ENCODE results near the gene ZNF282.
"Not testable (repeated sequence)": the region's sequence is repeated elsewhere in the genome, so short reads cannot be mapped to it uniquely, and the experiment has no call there.

ZNF282 gene

DNA sequence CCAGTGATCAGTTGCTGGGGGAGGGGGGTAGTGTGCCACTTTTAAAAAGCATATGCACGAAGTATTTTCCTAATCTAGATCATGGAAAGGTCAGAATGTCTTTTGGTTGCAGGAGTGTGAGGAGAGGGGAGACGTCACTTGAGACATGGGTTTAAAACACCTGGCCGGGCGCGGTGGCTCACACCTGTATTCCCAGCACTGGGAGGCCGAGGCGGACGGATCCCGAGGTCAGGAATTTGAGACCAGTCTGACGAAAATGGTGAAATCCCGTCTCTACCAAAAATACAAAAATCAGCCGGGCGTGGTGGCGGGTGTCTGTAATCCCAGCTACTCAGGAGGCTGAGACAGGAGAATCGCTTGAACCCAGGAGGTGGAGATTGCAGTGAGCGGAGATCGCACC lies 31.0 kb downstream of the ZNF282 start:
- not testable (repeated sequence) for DNase-seq

DNA sequence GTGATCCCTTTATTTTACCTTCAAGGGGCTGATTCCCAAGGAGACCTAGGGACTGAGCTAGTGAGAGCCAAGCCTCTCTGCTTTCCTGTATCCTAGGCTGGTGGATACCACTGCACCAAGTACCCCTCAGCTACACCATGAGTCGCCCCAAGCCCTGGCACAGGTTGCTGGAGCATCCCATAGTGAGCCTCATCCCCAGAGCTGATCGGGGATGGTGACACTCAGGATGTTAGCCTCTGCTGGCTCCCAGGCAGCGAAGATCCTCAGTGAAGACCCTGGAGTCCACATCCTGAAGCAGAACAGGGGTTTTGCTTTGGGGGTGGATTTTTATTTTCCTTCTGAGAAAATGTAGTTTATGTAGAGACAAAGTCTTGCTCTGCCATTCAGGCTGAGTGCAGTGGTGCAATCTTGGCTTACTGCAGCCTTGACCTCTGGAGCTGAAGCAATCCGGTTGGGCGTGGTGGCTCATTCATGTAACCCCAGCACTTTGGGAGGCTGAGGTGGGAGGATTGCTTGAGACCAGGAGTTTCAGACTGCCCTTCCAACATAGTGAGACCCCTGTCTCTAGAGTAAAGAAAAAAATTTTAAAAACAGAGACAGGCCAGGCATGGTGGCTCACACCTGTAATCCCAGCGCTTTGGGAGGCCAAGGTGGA lies 31.6 kb downstream of the ZNF282 start:
- DNase-seq: no peak

DNA sequence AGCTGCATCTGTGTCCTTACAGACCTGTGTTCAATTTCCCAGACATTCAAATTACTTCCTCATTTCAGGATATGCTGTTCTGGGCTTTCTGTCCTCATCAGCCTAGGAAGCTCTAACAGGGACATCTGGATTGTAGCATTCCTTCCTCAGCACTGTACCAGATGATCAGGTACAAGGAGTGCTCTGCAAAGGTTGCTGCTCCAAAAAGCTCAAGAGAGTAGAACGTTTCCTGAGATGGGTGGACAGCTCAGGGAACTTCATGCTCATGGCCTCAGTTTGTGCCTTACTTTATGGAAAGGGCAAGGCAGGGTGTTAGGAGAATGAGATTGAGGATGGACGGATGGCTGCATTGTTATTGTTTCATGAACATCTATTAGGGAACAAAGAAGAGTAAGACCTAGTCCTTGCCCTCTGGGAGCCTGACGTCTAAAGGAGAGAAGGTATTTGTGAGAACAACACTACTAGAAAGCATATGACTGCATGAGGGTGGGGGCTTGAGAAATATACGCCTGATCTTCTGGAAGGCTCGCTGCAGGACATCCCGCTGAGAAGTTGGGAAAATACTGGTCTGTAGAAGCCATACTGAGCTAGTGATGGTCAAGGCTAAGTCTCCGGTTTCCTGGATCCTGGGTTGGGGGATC lies 33.6 kb downstream of the ZNF282 start:
- DNase-seq: no peak

DNA sequence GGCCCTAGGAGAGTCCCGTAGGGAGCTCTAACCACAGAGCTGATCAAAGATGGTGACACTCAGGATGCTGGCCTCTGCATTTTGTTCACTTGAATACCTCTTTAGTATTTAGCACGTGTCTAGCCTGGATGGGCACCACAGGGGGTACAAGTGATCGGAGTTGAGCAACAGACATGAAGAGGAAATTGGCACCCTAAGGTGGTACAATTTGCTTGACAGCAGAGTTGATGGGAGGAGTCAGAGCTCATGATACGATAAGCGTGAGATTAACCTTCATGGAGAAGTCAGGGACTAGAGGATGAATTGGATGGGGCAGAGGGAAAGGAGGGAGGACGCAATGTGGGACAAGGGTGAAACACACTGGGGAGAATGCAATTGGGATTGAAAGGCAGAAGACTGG lies 34.2 kb downstream of the ZNF282 start:
- DNase-seq: no peak

DNA sequence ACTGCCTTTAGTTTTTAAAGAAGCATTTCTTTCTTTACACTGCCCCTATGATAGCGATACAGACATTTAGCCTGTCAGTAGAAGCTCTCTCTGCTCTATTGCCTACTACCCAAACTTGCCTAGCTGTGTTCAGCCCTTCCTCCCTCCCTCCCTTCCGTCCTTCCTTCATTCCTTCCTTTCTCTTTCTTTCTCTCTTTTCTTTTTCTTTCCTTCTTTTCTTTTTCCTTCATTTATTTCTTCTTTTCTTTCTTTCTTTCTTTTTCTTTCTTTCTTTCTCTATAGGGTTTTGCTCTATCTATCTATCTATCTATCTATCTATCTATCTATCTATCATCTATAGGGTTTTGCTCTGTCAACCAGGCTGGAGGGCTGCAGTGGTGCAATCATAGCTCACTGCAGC lies 37.0 kb downstream of the ZNF282 start:
- DNase-seq: no peak

DNA sequence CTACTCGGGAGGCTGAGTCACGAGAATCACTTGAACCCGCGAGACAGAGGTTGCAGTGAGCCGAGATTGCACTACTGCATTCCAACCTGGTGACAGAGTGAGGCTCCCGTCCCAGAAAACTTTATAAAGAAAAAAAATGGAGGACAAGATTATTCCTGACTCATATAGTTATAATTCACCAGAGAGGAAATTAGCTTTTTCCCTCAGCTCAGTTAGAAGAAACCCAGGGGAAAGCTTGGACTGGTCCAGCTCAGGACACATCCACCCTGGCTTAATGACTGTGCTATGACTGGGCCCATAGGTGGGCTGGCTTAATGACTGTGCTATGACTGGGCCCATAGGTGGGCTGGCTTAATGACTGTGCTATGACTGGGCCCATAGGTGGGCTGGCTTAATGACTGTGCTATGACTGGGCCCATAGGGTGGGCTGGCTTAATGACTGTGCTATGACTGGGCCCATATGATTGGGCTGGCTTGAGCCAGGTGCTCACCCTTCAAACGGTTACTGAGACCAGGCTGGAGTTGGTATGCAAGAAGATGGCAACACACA lies 38.4 kb downstream of the ZNF282 start:
- peak; percentile 89 for DNase-seq

DNA sequence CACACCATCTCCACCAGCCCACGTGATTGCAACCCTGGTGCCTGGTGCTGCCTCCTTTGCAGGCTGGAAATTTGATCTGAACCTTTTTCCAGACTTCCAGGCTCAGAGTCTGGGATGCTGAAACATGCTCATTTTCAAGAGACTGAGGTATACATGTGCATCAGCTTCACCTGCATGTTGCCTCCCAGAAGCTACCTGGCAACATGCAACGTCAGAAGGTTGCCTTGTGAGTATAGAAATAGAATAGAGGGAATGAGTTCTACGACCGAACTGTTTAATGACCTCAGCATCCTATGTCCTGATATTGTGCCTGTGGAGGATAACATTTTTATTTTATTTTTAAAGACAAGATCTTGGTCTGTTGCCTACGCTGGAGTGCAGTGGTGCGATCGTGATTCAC lies 42.2 kb downstream of the ZNF282 start:
- no peak for DNase-seq

DNA sequence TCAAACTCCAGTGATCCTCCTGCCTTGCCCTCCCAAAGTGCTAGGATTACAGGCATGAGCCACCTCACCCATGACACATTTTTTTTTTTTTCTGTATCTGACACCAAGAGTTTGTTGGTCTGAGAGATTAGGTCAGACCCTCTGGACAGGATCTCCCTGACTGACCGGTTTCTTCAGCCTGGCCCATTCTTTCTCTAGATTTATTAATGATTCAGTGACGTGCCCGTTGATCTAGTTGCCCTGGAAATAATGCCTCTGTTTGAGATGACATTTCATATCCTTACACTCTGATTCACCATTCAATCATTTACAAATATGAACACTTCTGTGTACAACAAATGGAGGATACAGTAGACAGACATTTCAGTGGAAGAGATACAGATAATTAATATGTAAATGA lies 42.7 kb downstream of the ZNF282 start:
- DNase-seq: peak; percentile 62

DNA sequence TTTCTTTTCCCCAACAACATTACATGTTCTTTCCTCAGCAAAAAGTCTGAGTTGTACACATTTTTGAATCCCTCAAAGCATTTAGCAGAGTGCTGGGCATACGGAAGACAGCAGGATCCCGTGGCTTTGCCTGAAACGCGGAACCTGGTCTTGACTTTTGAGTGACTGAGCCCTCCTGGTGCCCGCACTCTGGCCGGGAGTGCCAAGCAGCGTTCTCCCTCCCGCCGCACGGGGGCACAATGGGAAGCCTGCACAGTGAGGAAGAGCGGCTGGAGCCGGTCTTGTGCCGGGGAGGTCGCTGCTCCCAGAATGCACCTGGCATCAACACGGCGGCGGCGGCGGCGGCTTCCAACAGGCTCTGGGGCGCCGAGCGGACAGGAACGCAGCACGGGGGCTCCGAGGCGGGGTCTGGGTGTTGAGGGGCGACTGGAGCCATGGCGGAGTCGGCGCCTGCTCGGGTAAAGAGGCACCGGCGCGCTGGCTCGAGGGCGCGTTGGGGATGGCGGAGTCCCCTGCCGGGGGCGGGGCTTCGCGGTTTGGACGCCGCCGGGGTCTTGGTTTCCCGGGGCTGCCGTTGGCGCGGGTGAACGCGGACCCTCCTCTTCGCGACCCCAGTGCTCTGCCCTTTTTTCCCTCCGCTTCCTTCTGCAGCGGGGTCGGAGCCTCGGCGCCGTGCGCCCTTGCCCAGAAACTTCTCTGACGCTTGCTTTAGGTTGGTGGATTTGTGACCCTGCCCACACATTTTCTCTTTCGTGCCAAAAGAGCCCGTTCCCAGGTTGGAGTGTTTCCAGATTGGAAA lies 44.2 kb downstream of the ZNF282 start, which contains the start of gene ZNF212:
TSS of gene ZNF212 (plus strand) at position 307 of the 799 bp plus-strand sequence. CDS start at position 435, 128 bp downstream.
- DNase-seq: peak; percentile 89

DNA sequence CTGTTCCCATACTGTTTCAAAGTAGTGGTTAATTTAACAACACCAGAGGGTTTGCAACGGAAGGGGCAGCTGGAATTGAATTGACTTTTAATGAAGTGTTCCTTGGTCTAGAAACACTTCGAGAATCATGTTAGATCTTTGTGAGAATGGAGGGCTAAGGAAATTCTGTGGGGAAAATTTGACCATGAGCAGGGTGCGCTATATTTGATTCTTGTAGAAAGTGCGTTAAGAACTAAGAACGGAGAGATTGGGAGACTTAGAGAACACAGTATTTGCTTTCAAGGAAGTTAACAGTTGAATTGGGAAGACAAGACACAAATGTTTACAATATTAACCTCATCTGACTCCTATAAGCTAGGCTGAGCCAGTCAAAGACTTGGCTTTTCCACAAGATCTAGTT lies 45.3 kb downstream of the ZNF282 start:
- DNase-seq: no peak

DNA sequence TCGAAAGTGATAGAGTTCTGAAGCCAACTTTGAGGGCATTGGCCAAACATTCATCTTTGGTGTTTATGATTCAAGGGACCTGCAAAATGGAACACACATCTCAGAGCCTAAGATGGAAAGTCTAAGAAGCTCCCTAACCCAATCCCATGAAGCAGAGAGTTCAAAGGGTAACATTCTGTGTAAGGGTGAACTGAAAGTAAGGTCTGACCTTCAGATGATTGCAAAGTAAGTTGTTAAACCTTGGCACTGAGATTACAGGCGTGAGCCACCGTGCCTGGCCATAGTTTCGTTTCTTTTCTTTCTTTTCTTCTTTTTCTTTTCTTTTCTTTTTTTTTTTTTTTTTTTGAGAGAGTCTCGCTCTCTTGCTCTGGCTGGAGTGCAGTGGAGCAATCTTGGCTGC lies 46.4 kb downstream of the ZNF282 start:
- no peak for DNase-seq

DNA sequence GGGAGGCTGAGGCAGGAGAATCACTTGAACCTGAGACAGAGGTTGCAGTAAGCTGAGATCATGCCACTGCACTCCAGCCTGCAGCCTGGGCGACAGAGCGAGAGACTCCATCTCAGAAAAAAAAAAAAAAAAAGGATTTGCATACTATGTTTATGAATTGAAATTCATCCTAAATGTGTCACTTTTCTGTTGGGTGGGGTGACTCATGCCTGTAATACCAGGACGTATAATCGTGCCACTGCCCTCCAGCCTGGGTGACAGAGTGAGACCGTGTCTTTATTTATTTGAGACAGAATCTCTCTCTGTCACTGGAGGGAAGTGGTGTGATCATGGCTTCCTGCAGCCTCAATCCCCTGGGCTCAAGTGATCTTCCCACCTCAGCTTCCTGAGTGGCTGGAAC lies 49.9 kb downstream of the ZNF282 start:
- DNase-seq: peak; percentile 39

DNA sequence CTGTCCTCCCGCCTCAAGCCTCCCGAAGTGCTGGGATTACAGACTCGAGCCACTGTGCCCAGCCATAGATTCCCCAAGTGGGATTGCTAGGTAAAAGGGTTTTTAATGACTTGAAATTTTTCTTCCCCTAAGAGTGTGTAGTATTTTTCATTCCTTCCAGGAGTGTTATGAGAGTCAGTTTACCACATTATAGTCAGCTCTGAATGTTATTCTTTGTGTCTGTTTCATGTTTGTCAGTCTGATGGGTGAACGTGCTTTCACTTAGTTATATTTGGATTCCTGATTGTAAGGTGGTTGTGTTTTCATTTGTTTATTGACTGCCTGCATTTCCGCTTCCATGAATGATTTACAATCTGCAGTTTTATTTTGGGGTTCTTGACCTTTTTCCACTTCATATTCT lies 50.4 kb downstream of the ZNF282 start:
- DNase-seq: no peak

DNA sequence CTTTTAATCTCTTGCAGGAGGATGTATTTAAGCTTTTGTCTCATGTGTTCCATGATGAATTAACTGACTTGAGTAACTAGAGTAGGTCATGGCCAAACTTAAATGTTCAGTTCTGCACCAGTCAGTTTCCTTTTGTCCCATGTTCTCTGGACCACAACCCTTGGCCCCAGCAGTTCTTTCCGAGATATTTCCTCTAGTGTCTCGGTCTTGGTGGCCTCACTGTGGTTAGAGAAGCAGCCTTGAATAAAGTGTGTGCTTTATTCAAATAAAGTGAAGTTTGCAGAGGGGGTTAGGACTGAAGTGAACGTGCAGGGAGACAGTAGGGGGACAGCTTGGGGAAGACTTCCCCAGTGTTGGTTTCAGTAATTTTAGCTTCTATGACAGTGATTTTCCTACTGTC lies 53.4 kb downstream of the ZNF282 start:
- no peak for DNase-seq

DNA sequence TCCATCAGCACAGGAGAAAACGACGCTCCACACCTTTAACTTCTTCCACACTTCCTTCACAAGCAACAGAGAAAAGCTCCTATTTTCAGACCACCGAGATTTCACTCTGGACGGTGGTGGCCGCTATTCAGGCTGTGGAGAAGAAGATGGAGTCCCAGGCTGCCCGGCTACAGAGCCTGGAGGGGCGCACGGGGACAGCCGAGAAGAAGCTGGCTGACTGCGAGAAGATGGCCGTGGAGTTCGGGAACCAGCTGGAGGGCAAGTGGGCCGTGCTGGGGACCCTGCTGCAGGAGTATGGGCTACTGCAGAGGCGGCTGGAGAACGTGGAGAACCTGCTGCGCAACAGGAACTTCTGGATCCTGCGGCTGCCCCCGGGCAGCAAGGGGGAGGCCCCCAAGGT lies 54.8 kb downstream of the ZNF282 start:
- not testable (repeated sequence) for DNase-seq

DNA sequence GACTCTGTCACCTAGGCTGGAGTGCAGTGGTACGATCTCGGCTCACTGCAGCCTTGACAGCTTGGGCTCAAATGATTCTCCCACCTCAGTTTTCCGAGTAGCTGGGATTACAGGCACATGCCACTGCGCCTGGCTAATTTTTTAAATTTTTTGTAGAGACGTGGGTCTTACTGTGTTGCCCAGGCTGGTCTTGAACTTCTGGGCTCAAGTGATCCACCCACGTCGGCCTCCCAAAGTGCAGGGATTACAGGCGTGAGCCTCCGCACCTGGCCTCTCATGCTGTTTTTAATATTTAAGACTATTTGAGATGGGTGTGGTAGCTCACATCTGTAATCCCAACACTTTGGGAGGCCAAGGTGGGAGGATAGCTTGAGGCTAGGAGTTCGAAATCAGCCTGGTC lies 56.2 kb downstream of the ZNF282 start:
- DNase-seq: not testable (repeated sequence)

DNA sequence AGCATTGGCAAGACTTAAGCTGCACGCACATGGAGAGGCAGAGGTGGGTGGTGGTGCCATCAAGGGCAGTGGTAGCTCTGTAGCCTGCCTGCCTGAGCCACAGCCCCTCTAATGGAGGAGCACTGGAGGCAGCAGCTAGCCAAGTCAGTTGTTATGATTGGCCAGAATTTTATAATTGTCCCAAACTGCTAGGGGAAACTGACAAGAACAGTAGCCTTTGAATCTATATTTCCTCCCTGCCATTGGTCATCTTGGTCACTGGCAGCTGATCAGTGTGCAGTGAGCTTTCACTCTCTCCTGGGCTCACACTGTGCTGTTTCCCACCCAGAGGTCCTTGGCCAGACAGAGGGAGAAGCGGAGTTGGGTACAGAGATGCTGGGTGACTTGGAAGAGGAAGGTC lies 57.0 kb downstream of the ZNF282 start:
- DNase-seq: no peak

DNA sequence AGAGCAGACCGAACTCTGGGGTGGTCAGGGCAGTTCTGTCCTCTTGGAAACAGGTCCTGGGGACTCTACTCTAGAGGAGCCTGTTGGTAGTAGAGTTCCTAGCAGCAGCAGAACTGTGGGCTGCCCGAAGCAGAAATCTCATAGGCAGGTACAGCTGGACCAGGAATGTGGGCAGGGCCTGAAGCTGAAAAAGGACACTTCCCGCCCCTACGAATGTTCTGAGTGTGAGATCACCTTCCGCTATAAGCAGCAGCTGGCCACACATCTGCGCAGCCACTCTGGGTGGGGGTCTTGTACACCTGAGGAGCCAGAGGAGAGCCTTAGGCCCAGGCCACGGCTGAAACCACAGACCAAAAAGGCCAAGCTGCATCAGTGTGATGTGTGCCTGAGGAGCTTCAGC lies 58.3 kb downstream of the ZNF282 start:
- DNase-seq: no peak

DNA sequence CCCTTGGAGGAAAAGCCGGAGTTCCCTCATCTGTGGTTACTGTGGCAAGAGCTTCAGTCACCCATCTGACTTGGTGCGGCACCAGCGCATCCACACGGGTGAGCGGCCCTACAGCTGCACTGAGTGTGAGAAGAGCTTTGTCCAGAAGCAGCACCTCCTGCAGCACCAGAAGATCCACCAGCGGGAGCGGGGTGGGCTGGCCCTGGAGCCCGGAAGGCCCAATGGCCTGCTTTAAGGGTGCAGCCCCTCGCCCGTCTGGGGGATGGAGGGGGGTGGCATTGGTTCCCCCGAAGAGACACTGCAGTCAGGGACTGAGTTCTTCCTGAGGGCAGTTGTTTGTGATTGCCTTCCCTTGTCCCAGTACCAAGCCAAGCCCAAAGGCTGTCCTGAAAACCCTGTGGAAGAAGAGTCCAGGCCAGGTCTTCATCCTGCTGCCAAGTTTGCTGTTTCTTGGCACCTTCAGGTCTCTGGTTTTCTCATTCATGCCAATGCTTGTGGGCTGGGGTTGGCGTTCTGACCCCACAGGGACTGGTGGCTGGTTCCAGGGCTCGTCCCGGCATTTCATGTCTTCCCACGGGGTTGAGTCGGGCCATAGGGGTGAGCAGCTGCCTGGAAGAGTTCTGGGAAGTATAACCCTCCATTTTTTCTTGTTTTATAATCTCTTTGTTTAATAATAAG lies 59.0 kb downstream of the ZNF282 start:
- DNase-seq: no peak

DNA sequence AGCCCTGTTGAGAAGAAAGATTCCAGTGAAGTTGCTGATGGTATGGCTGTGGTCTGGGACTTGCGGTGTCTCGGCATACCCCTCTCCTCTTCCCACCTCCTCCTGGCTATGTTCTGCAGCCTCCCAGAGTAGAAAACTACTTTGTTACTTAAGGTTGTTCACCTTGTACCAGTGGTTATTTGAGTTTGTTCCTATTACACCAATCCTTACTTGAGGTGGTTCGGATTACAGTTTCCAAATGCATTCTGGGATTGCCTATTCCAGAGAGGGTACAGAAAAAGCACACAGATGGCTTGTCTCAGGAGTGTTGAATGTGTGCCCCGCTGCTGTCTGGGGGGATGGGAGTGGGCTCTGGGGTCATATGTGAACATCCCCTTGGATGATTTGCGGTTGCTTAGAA lies 59.8 kb downstream of the ZNF282 start:
- DNase-seq: no peak

DNA sequence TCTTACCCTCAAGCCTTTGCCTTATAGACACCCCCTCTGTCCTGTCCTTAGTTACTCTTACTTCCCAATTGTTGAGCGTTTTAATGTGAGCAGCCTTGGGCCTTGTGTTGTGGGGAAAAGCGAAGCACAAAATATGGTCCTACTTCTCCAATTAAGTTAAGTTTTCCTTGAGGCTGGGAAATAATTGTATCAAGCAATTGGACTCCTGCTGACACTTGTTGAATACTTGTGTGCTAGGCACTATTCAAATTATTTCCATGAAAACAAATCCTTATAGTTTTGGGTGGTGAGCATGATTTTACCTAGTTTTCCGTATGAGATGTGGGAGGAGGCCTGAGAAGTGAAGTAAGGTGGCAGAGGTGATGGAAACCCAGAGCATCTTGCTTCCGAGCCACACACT lies 61.2 kb downstream of the ZNF282 start:
- DNase-seq: no peak

DNA sequence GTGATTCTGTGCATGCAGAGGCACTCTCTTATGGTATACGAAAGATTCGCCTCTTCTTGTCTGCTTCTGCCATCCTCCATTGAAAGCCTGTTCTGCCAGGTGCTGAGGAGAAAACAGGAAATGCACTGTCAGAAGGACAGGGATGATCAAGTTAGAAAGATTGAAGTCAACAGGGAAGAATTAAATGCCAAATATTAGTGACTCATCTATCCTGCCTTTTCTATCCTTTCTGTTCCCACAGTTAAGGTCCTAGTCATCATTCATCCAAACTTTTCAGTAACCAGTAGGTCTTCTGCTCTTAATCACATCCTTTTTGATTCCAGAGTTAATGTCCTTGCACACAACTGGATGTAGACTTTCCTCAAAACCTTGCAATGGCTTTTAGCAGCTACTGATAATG lies 61.8 kb downstream of the ZNF282 start:
- DNase-seq: peak; percentile 54

DNA sequence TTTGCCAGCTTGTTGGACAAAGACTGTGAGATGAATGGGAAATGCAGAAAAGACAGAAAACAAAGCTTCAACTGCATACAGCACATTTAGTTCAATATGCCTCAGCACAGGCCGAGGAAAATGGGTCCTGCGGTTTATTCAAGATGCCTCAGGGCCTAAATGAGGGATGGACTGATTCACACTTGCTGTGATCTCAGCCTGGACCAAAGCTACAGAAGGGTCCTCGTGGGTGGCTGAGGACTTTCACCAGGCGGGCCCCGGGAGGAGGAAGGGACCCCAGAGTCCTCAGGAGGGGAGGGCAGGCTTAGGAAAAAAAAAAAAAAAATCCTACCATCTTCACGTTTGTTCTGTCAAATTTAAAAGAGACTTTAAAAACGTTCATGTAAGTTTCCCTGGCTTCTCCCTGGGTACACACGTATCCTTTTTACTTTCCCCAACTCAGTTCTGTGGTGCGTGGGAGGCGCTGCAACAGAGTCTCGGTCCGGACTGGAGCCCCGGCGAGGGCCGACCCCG lies 66.0 kb downstream of the ZNF282 start:
- peak; percentile 29 for DNase-seq
